GM23248 (cell line): Measurements from ENCODE around the gene CRELD2. TPM values are rescaled to one million over a fixed set of nuclear protein-coding genes. Genes with fewer than 3 reads are reported as not detected.

Source experiments
- DNase-seq: peaks from one replicate; pipeline ENCODE4 v3.0.0-alpha.2; 2015
- H2AFZ ChIP-seq: fragments of 200-600 bp; sonication (generic); 2 replicates; pipeline ENCODE4 v1.6.1; 2016; ENCODE audit warnings: antibody characterized with exemption
- H3F3A ChIP-seq: fragments of 200-600 bp; sonication (generic); 2 replicates; pipeline ENCODE4 v1.6.1; 2016; ENCODE audit warnings: mild to moderate bottlenecking, antibody characterized with exemption, mixed run types; ENCODE audit not compliant: insufficient read depth
- H3K27ac ChIP-seq: fragments of 200-600 bp; sonication (generic); 2 replicates; pipeline ENCODE4 v1.5.1; 2016; ENCODE audit warnings: mild to moderate bottlenecking
- H3K27me3 ChIP-seq: fragments of 200-600 bp; sonication (generic); replicated peaks from 2 replicates; pipeline ENCODE4 v1.6.1; 2016; ENCODE audit warnings: mild to moderate bottlenecking; ENCODE audit not compliant: insufficient read depth
- H3K36me3 ChIP-seq: fragments of 200-600 bp; sonication (generic); 2 replicates; pipeline ENCODE4 v1.6.1; 2016; ENCODE audit warnings: low read depth, mild to moderate bottlenecking
- H3K4me1 ChIP-seq: fragments of 200-600 bp; sonication (generic); 2 replicates; pipeline ENCODE4 v1.6.1; 2016; ENCODE audit warnings: mild to moderate bottlenecking; ENCODE audit not compliant: insufficient read depth
- H3K4me2 ChIP-seq: fragments of 200-600 bp; sonication (generic); one replicate; pipeline ENCODE4 v1.6.1; 2016; ENCODE audit warnings: mild to moderate bottlenecking; ENCODE audit not compliant: unreplicated experiment
- H3K4me3 ChIP-seq: fragments of 200-600 bp; sonication (generic); 2 replicates; pipeline ENCODE4 v1.5.1; 2016; ENCODE audit warnings: mild to moderate bottlenecking
- H3K79me2 ChIP-seq: fragments of 200-600 bp; sonication (generic); 2 replicates; pipeline ENCODE4 v1.6.1; 2016; ENCODE audit warnings: mild to moderate bottlenecking; ENCODE audit not compliant: insufficient read depth
- H3K9ac ChIP-seq: fragments of 200-600 bp; sonication (generic); 2 replicates; pipeline ENCODE4 v1.6.1; 2016; ENCODE audit warnings: mild to moderate bottlenecking
- H3K9me2 ChIP-seq: fragments of 200-600 bp; sonication (generic); 2 replicates; pipeline ENCODE4 v1.6.1; 2016; ENCODE audit warnings: mixed run types, mild to moderate bottlenecking, moderate library complexity; ENCODE audit not compliant: insufficient read depth
- H3K9me3 ChIP-seq: fragments of 200-600 bp; sonication (generic); one replicate; pipeline ENCODE4 v1.6.1; 2017; ENCODE audit warnings: low read depth
- H4K20me1 ChIP-seq: fragments of 200-600 bp; sonication (generic); 2 replicates; pipeline ENCODE4 v1.6.0; 2016; ENCODE audit not compliant: insufficient read depth
- EZH2 ChIP-seq: fragments of 200-600 bp; sonication (generic); IDR thresholded peaks from 2 replicates; pipeline ENCODE4 v1.6.1; 2018; ENCODE audit warnings: antibody characterized with exemption, mild to moderate bottlenecking; ENCODE audit not compliant: insufficient read depth, poor library complexity, severe bottlenecking
- EZH2phosphoT487 ChIP-seq: fragments of 200-600 bp; sonication (generic); IDR thresholded peaks from 2 replicates; pipeline ENCODE4 v1.6.1; 2018; ENCODE audit warnings: antibody characterized with exemption, moderate library complexity, mild to moderate bottlenecking, low read depth; ENCODE audit not compliant: insufficient read depth
- WGBS, 2 experiments: methylation state at CpG; one replicate each; pipeline ENCODE4 v1.1.6; 2015 to 2017; ENCODE audit warnings: low lambda C conversion rate in 2 of 2, low coverage in 1 of 2; ENCODE audit errors: missing lambda C conversion rate in 2 of 2; 5-methylcytosine and 5-hydroxymethylcytosine counted together
- in situ Hi-C: fragments of 300-500 bp; cut with MboI; formaldehyde crosslinking; loops from 2 replicates; pipeline ENCODE4 v1.15.0; 2020
- polyA plus RNA-seq: library from polyadenylated mRNA; unstranded; fragments of >200 nt; fragmentation: Nextera tagmentation; extraction: Ambion mirVana; gene quantifications from 2 replicates; pipeline ENCODE4 v1.2.1, GENCODE V29; 2016
- total RNA-seq: library from RNA; depleted of rRNA; stranded (reverse); fragments of >200 nt; shearing (Covaris generic); gene quantifications from 2 replicates; pipeline ENCODE4 v1.2.3, GENCODE V29; 2014

CRELD2 gene
- total and polyA plus RNA-seq, 2 experiments from 2014 or later = 57.1 to 78.4 TPM

DNA sequence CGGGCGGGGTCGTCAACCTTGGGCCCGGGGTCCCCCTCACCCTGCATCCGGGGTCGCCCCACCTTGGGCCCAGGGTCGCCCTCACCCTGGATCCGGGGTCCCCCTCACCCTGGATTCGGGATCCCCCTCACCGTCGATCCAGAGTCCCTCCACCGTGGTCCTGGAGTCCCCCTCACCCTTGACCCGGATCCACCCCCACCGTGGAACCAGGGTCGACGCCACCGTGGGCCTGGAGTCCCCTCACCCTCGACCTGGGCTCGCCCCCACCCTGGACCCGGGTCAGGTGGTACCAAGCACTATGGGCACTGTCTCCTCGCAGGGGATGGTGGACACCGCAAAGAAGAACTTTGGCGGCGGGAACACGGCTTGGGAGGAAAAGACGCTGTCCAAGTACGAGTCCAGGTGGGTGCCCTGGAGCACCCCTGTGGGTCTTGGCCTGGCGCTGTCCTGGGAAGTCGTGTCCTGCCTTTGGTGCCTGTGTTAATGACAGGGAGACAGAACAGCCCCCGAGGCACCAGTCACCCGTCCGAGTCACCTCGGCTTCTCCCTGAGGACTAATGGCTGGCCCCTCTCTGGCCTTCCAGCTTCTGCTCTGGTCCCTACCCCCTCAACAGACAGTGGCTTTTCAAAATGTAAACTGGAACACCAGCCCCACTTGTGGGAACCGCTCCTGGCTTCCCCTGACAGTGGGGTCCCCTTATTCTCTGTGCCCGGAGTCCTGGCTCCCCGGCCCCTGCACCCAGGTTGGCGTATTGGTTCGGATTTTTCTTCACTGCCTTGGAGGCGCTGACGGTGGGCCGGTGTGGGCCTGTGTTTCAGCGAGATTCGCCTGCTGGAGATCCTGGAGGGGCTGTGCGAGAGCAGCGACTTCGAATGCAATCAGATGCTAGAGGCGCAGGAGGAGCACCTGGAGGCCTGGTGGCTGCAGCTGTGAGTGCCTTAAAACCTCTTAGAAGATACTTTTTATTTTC is 762 bp downstream of the CRELD2 start:
- no peaks in the 10 kb centered on the region for H3K9me3 ChIP-seq
- no peaks in the 10 kb centered on the region for H3F3A ChIP-seq
- no peak for TF ChIP-seq EZH2
- no peak for TF ChIP-seq EZH2phosphoT487
- no peak for DNase-seq
- peak overlapping the region; percentile 92 for H3K9ac ChIP-seq
- WGBS, 2 experiments = 38 to 55% methylated on average over 32 to 47 of the region's 47 CpGs
- H3K79me2 ChIP-seq = peaks cover 21% of the 10 kb centered on the region
- peak overlapping the region; percentile 47 for H2AFZ ChIP-seq
- H3K4me1 ChIP-seq = peaks cover 3% of the 10 kb centered on the region; the same call in 1 of the 2 replicates
- H3K4me2 ChIP-seq = peak overlapping the region; percentile 65
- H4K20me1 ChIP-seq = no peaks in the 10 kb centered on the region
- in situ Hi-C loops = no loop called here
- H3K27ac ChIP-seq = no peak overlapping the region
- peak overlapping the region; percentile 86 for H3K4me3 ChIP-seq
- no peaks in the 10 kb centered on the region for H3K9me2 ChIP-seq
- H3K27me3 ChIP-seq = no peaks in the 10 kb centered on the region
- no peaks in the 10 kb centered on the region for H3K36me3 ChIP-seq

- in situ Hi-C loops = no loop called here
- Histone ChIP-seq H3K79me2 (peaks cover 17% of the 10 kb centered on the region), H4K20me1 (no peaks in the 10 kb centered on the region), H3K9me3 (no peaks in the 10 kb centered on the region), H3K4me3 (no peak overlapping the region), H3K4me1 (peaks cover 3% of the 10 kb centered on the region; the same call in 1 of the 2 replicates), H3K4me2 (no peak overlapping the region), H2AFZ (no peak overlapping the region), H3K27me3 (no peaks in the 10 kb centered on the region), H3K36me3 (no peaks in the 10 kb centered on the region; the same call in 1 of the 2 replicates), H3K9me2 (no peaks in the 10 kb centered on the region), H3K27ac (no peak overlapping the region), H3F3A (no peaks in the 10 kb centered on the region), H3K9ac (no peak overlapping the region)
- DNase-seq = no peak
- 97% methylated on average over 18 of the region's 18 CpGs for WGBS, 2 experiments
- TF ChIP-seq EZH2 (no peak), EZH2phosphoT487 (no peak)
Observed at GRCh38 chr22:49920859-49921258, 2.4 kb downstream of the CRELD2 start.

DNA sequence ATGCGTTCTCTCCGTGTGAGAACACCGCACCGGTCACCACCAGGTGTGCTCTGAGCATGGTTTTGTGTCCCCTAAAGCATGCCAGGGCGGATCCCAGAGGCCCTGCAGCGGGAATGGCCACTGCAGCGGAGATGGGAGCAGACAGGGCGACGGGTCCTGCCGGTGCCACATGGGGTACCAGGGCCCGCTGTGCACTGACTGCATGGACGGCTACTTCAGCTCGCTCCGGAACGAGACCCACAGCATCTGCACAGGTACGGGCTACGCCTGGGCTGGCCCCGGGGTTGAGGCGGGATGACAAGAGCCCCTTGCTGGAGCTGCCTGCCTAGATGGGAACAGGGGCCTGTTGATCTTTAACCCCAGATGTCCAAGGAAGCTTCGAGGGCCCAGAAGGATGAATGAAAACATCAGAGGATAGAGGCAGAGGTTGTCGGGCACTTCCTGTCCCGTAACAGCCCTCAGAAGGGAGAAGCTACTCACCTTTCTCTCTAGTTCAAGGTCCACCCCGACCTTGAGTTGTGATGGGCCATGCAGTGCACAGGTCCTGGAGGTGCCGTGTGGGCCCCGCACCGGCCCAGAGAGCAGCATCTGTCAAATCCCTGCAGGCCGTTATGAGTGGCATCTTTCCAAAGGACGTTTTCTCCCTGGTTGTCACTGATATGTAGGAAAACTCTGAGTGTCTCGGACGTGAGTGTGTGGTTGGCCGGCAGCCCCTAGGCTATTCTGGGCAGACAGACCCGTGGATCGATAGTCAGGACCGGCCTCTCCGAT is 3.3 kb downstream of the CRELD2 start:
- H3K4me3 ChIP-seq = no peak overlapping the region
- H3K27ac ChIP-seq = no peak overlapping the region
- 94 to 96% methylated on average over 35 of the region's 35 CpGs for WGBS, 2 experiments
- H4K20me1 ChIP-seq = no peaks in the 10 kb centered on the region
- DNase-seq = no peak
- H3K9me3 ChIP-seq = no peaks in the 10 kb centered on the region
- peaks cover 3% of the 10 kb centered on the region; the same call in 1 of the 2 replicates for H3K4me1 ChIP-seq
- in situ Hi-C loops = no loop called here
- peaks cover 12% of the 10 kb centered on the region for H3K79me2 ChIP-seq
- TF ChIP-seq EZH2 (no peak), EZH2phosphoT487 (no peak)
- H3K9me2 ChIP-seq = no peaks in the 10 kb centered on the region
- H2AFZ ChIP-seq = no peak overlapping the region
- no peaks in the 10 kb centered on the region for H3K27me3 ChIP-seq
- no peaks in the 10 kb centered on the region; the same call in 1 of the 2 replicates for H3K36me3 ChIP-seq
- H3F3A ChIP-seq = no peaks in the 10 kb centered on the region
- no peak overlapping the region for H3K4me2 ChIP-seq
- H3K9ac ChIP-seq = no peak overlapping the region

- Histone ChIP-seq H2AFZ (no peak overlapping the region), H4K20me1 (no peaks in the 10 kb centered on the region), H3F3A (no peaks in the 10 kb centered on the region), H3K4me3 (no peak overlapping the region), H3K4me1 (no peaks in the 10 kb centered on the region), H3K27me3 (no peaks in the 10 kb centered on the region), H3K4me2 (no peak overlapping the region), H3K27ac (no peak overlapping the region), H3K9ac (no peak overlapping the region), H3K36me3 (no peaks in the 10 kb centered on the region; the same call in 1 of the 2 replicates), H3K79me2 (peaks cover 5% of the 10 kb centered on the region; the same call in 1 of the 2 replicates), H3K9me2 (no peaks in the 10 kb centered on the region), H3K9me3 (no peaks in the 10 kb centered on the region)
- DNase-seq = no peak
- TF ChIP-seq EZH2phosphoT487 (no peak), EZH2 (no peak)
- 80 to 91% methylated on average over 10 to 22 of the region's 22 CpGs for WGBS, 2 experiments
- in situ Hi-C loops = no loop called here
Observed at GRCh38 chr22:49922484-49922883, 4.0 kb downstream of the CRELD2 start.
